ENCODE data around the gene IL3RA.
"Not testable (repeated sequence)": the region's sequence is repeated elsewhere in the genome, so short reads cannot be mapped to it uniquely, and the experiment has no call there.

Gene IL3RA

DNA sequence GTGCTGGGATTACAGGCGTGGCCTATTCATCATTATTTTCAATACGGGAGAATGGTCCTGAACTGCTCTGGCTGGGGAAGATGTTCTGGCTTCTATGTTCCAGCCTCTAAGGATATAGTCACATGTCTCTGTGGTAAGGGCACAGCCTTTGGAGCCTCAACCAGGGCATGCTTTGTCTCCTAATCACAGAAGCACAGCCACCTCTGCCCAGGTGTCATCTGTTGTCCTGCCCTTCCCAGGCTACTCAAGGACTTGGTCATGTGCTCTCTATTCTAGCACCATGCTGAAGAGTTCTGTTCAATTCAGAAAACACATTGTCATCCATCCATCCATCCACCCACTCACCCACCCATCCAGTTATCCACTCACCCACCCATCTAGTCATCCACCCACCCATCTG, 86.6 kb downstream of the IL3RA start:
- TF ChIP-seq, protein P1, sequence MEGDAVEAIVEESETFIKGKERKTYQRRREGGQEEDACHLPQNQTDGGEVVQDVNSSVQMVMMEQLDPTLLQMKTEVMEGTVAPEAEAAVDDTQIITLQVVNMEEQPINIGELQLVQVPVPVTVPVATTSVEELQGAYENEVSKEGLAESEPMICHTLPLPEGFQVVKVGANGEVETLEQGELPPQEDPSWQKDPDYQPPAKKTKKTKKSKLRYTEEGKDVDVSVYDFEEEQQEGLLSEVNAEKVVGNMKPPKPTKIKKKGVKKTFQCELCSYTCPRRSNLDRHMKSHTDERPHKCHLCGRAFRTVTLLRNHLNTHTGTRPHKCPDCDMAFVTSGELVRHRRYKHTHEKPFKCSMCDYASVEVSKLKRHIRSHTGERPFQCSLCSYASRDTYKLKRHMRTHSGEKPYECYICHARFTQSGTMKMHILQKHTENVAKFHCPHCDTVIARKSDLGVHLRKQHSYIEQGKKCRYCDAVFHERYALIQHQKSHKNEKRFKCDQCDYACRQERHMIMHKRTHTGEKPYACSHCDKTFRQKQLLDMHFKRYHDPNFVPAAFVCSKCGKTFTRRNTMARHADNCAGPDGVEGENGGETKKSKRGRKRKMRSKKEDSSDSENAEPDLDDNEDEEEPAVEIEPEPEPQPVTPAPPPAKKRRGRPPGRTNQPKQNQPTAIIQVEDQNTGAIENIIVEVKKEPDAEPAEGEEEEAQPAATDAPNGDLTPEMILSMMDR (conservative IDR thresholded peaks at IDR 0.05; ENCODE audit: low read depth, low read length) = no peak
- no peak overlapping the region for H3K4me3 ChIP-seq (ENCODE audit: low read length)
- no peak for DNase-seq (ENCODE audit: low read depth)

DNA sequence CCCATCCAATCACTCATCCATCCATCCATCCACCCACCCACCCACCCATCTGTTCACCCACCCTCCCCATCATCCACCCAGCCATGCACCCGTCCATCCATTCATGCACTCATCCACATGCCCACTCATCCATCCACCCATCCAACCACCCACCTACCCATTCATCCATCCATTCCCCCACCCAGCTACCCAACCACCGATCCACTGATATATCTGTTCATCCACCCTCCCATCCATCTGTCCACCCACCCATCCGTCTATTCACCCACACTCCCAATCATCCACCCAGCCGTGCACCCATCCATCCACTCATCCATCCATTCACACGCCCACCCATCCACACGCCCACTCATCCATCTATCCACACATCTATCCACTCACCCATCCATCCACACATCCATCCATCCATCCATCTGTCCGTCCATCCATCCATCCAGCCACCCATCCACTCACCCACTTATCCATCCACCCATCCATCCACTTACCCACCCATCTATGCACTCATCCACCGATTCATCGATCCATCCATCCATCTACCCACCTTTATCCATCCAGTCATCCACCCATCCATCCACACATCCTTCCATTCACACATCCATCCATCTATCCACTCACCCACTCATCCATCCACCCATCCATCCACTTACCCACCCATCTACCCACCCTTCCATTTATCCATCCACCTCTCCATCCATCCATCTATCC, 87.7 kb downstream of the IL3RA start:
- DNase-seq (ENCODE audit: low read depth) = no peak
- H3K4me3 ChIP-seq (ENCODE audit: low read length) = no peak overlapping the region
- TF ChIP-seq, protein P1 (conservative IDR thresholded peaks at IDR 0.05; ENCODE audit: low read depth, low read length) = no peak

DNA sequence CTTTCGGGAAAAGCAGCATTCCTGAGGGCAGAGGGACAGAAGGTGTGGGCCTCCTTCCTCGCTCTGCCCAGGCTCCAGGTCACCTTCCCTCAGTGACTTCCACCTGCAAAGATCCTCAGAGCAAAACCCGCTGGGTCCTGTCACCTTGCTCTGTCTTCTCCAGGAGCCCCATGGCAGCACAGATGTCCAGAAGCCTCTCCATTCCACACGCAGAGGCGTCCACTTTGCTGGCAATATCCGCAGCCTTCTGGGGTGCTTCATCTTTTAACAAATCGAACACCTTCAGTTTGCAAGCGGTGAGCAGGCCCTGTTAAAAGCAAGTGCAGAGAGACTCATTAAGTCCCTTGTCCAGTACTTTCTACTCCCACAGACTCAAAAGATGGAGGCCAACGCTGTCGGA, 88.8 kb downstream of the IL3RA start:
- TF ChIP-seq, protein P1 (conservative IDR thresholded peaks at IDR 0.05; ENCODE audit: low read depth, low read length) = no peak
- no peak for DNase-seq (ENCODE audit: low read depth)
- H3K4me3 ChIP-seq (ENCODE audit: low read length) = no peak overlapping the region

- not testable (repeated sequence) for H3K4me3 ChIP-seq (ENCODE audit: low read length); DNase-seq (ENCODE audit: low read depth)
Observed at GRCh38 chrX:1426321-1426720, 89.7 kb downstream of the IL3RA start.

- no peak for DNase-seq (ENCODE audit: low read depth)
- TF ChIP-seq, protein P1 (conservative IDR thresholded peaks at IDR 0.05; ENCODE audit: low read depth, low read length) = no peak
- no peak overlapping the region for H3K4me3 ChIP-seq (ENCODE audit: low read length)
Observed at GRCh38 chrX:1427756-1428155, 91.2 kb downstream of the IL3RA start.

- TF ChIP-seq, protein P1 (conservative IDR thresholded peaks at IDR 0.05; ENCODE audit: low read depth, low read length) = no peak
- no peak for DNase-seq (ENCODE audit: low read depth)
- H3K4me3 ChIP-seq (ENCODE audit: low read length) = no peak overlapping the region
Observed at GRCh38 chrX:1430451-1430850, 93.9 kb downstream of the IL3RA start.
